Mesendoderm (in vitro differentiated cells): ENCODE results near the gene SIMC1.

Source experiments
- DNase-seq: peaks from one replicate; pipeline ENCODE4 v3.0.0; 2013
- H2AK5ac ChIP-seq: 2 replicates; pipeline ENCODE4 v1.6.1; 2013; ENCODE audit warnings: low read length, inconsistent platforms
- H2BK120ac ChIP-seq: 2 replicates; pipeline ENCODE4 v1.6.1; 2013; ENCODE audit warnings: low read depth, mild to moderate bottlenecking, low read length, moderate library complexity, mixed read lengths
- H2BK15ac ChIP-seq: replicated peaks from 2 replicates; pipeline ENCODE4 v1.6.1; 2013; ENCODE audit warnings: low read depth, mild to moderate bottlenecking, moderate library complexity
- H2BK5ac ChIP-seq: 2 replicates; pipeline ENCODE4 v1.6.1; 2013; ENCODE audit warnings: low read length, inconsistent platforms
- H3K18ac ChIP-seq: 2 replicates; pipeline ENCODE4 v1.6.1; 2013; ENCODE audit warnings: mild to moderate bottlenecking, low read length, mixed read lengths
- H3K23ac ChIP-seq: one replicate; pipeline ENCODE4 v1.6.1; 2013; ENCODE audit warnings: low read length
- H3K27ac ChIP-seq: 2 replicates; pipeline ENCODE4 v1.5.1; 2013; ENCODE audit warnings: low read depth, mild to moderate bottlenecking, inconsistent platforms, low read length, moderate library complexity
- H3K27me3 ChIP-seq: 2 replicates; pipeline ENCODE4 v1.6.1; 2013; ENCODE audit warnings: low read length, control low read depth, mild to moderate bottlenecking, inconsistent platforms; ENCODE audit not compliant: insufficient read depth, poor library complexity
- H3K36me3 ChIP-seq: 2 replicates; pipeline ENCODE4 v1.6.1; 2013; ENCODE audit warnings: low read length, inconsistent platforms; ENCODE audit not compliant: control insufficient read depth, insufficient read depth
- H3K4ac ChIP-seq: one replicate; pipeline ENCODE4 v1.6.1; 2013; ENCODE audit warnings: low read depth, mild to moderate bottlenecking, low read length, moderate library complexity
- H3K4me1 ChIP-seq: 2 replicates; pipeline ENCODE4 v1.6.1; 2013; ENCODE audit warnings: low read depth, low read length, inconsistent platforms; ENCODE audit not compliant: control insufficient read depth
- H3K4me2 ChIP-seq: 2 replicates; pipeline ENCODE4 v1.6.1; 2013; ENCODE audit warnings: low read length
- H3K4me3 ChIP-seq: 2 replicates; pipeline ENCODE4 v1.5.1; 2013; ENCODE audit warnings: mild to moderate bottlenecking, low read length
- H3K56ac ChIP-seq: one replicate; pipeline ENCODE4 v1.6.1; 2013; ENCODE audit warnings: low read length
- H3K79me1 ChIP-seq: 2 replicates; pipeline ENCODE4 v1.6.1; 2013; ENCODE audit warnings: low read length, inconsistent platforms
- H3K79me2 ChIP-seq: 2 replicates; pipeline ENCODE4 v1.6.1; 2013; ENCODE audit warnings: mild to moderate bottlenecking, low read length; ENCODE audit not compliant: control insufficient read depth, insufficient read depth
- H3K9ac ChIP-seq: 2 replicates; pipeline ENCODE4 v1.6.1; 2013; ENCODE audit warnings: low read length, inconsistent platforms
- H4K5ac ChIP-seq: one replicate; pipeline ENCODE4 v1.6.1; 2013; ENCODE audit warnings: low read length
- H4K8ac ChIP-seq: one replicate; pipeline ENCODE4 v1.6.1; 2013; ENCODE audit warnings: low read depth, mild to moderate bottlenecking, control low read depth, low read length, moderate library complexity
- WGBS: extraction: QIAGEN DNeasy Blood & Tissue Kit; methylation state at CpG from one replicate; pipeline ENCODE4 v1.1.7; 2013; ENCODE audit warnings: low lambda C conversion rate, missing lambda C conversion rate; ENCODE audit not compliant: insufficient coverage; ENCODE audit errors: extremely low coverage; 5-methylcytosine and 5-hydroxymethylcytosine counted together

The SIMC1 gene

GRCh38 chr5:176356179-176356566, 117.9 kb downstream of the SIMC1 start:
- no peak overlapping the region for H3K18ac ChIP-seq
- no peak overlapping the region for H2BK5ac ChIP-seq
- H3K79me2 ChIP-seq = peaks cover 35% of the 10 kb centered on the region
- no peak overlapping the region for H3K4ac ChIP-seq
- H3K4me2 ChIP-seq = no peak overlapping the region
- H3K36me3 ChIP-seq = peaks cover 19% of the 10 kb centered on the region
- H2BK120ac ChIP-seq = no peak overlapping the region
- no peak overlapping the region for H2BK15ac ChIP-seq
- DNase-seq = no peak
- no peak overlapping the region for H3K9ac ChIP-seq
- H3K56ac ChIP-seq = no peak overlapping the region
- H2AK5ac ChIP-seq = no peak overlapping the region
- H4K8ac ChIP-seq = no peak overlapping the region
- WGBS = no CpG with 5 or more reads among the region's 3 CpGs
- H3K4me3 ChIP-seq = no peak overlapping the region
- H3K27ac ChIP-seq = no peak overlapping the region
- H3K23ac ChIP-seq = no peak overlapping the region
- H3K4me1 ChIP-seq = no peaks in the 10 kb centered on the region
- H3K27me3 ChIP-seq = no peaks in the 10 kb centered on the region
- H3K79me1 ChIP-seq = peaks cover 39% of the 10 kb centered on the region
- no peak overlapping the region for H4K5ac ChIP-seq

GRCh38 chr5:176359658-176360057, 121.4 kb downstream of the SIMC1 start:
- H2BK120ac ChIP-seq = no peak overlapping the region
- no CpG with 5 or more reads among the region's 4 CpGs for WGBS
- no peak overlapping the region for H3K27ac ChIP-seq
- no peak overlapping the region for H3K18ac ChIP-seq
- H4K8ac ChIP-seq = no peak overlapping the region
- no peak for DNase-seq
- no peak overlapping the region for H3K9ac ChIP-seq
- no peaks in the 10 kb centered on the region for H3K27me3 ChIP-seq
- H3K36me3 ChIP-seq = peaks cover 6% of the 10 kb centered on the region
- H2BK5ac ChIP-seq = no peak overlapping the region
- no peak overlapping the region for H3K4me3 ChIP-seq
- H3K79me1 ChIP-seq = peaks cover 24% of the 10 kb centered on the region
- no peaks in the 10 kb centered on the region for H3K4me1 ChIP-seq
- H3K4ac ChIP-seq = no peak overlapping the region
- no peak overlapping the region for H3K23ac ChIP-seq
- H4K5ac ChIP-seq = no peak overlapping the region
- H2BK15ac ChIP-seq = no peak overlapping the region
- no peak overlapping the region for H2AK5ac ChIP-seq
- no peak overlapping the region for H3K56ac ChIP-seq
- H3K4me2 ChIP-seq = no peak overlapping the region
- H3K79me2 ChIP-seq = peaks cover 30% of the 10 kb centered on the region

- H3K27ac ChIP-seq = peak overlapping the region; percentile 17
- no CpG with 5 or more reads among the region's 27 CpGs for WGBS
- peak; percentile 50 for DNase-seq
Measured at GRCh38 chr5:176360894-176361436, 122.7 kb downstream of the SIMC1 start.

GRCh38 chr5:176361437-176362232, 123.4 kb downstream of the SIMC1 start, which contains the start of gene KIAA1191:
KIAA1191 (minus strand) TSS chr5:176361764; CDS start chr5:176359508, 2,256 bp downstream.
- H2BK15ac ChIP-seq = no peak within 1 kb of the TSS
- H2BK5ac ChIP-seq = peak within 1 kb of the TSS; percentile 62
- peak within 1 kb of the TSS; percentile 98 for H3K56ac ChIP-seq
- no peaks in the 10 kb centered on the region for H3K27me3 ChIP-seq
- peak within 1 kb of the TSS; percentile 17 for H3K27ac ChIP-seq
- H3K79me2 ChIP-seq = peaks cover 15% of the 10 kb centered on the region
- no peak within 1 kb of the TSS for H2AK5ac ChIP-seq
- H3K4me1 ChIP-seq = peaks cover 2% of the 10 kb centered on the region
- H3K4me3 ChIP-seq = peak within 1 kb of the TSS; percentile 99
- no CpG with 5 or more reads among the region's 56 CpGs for WGBS
- no peak within 1 kb of the TSS for H4K5ac ChIP-seq
- DNase-seq = peak; percentile 90
- H3K4ac ChIP-seq = peak within 1 kb of the TSS; percentile 60
- peak within 1 kb of the TSS; percentile 81 for H3K4me2 ChIP-seq
- H2BK120ac ChIP-seq = no peak within 1 kb of the TSS
- peak within 1 kb of the TSS; percentile 42 for H3K18ac ChIP-seq
- no peak within 1 kb of the TSS for H3K23ac ChIP-seq
- peak within 1 kb of the TSS; percentile 98 for H3K9ac ChIP-seq
- H3K36me3 ChIP-seq = peaks cover 2% of the 10 kb centered on the region
- peaks cover 11% of the 10 kb centered on the region for H3K79me1 ChIP-seq
- H4K8ac ChIP-seq = no peak within 1 kb of the TSS

More at GRCh38 chr5:176360894-176361436, 122.7 kb downstream of the SIMC1 start:
- no peak overlapping the region for H4K5ac ChIP-seq
- H3K36me3 ChIP-seq = peaks cover 3% of the 10 kb centered on the region
- H3K4me3 ChIP-seq = peak overlapping the region; percentile 99
- no peak overlapping the region for H2BK120ac ChIP-seq
- H3K23ac ChIP-seq = no peak overlapping the region
- no peaks in the 10 kb centered on the region for H3K27me3 ChIP-seq
- H2AK5ac ChIP-seq = no peak overlapping the region
- H3K79me1 ChIP-seq = peaks cover 15% of the 10 kb centered on the region
- peak overlapping the region; percentile 62 for H2BK5ac ChIP-seq
- H3K18ac ChIP-seq = peak overlapping the region; percentile 42
- no peak overlapping the region for H2BK15ac ChIP-seq
- H3K4ac ChIP-seq = peak overlapping the region; percentile 60
- peak overlapping the region; percentile 98 for H3K9ac ChIP-seq
- H3K56ac ChIP-seq = peak overlapping the region; percentile 98
- H3K4me2 ChIP-seq = peak overlapping the region; percentile 81
- no peaks in the 10 kb centered on the region for H3K4me1 ChIP-seq
- no peak overlapping the region for H4K8ac ChIP-seq
- peaks cover 20% of the 10 kb centered on the region for H3K79me2 ChIP-seq

- Histone ChIP-seq H3K4me1 (peaks cover 2% of the 10 kb centered on the region), H3K4me3 (peak overlapping the region; percentile 8), H2BK120ac (no peak overlapping the region), H3K23ac (no peak overlapping the region), H3K9ac (peak overlapping the region; percentile 49), H2BK15ac (no peak overlapping the region), H3K27me3 (no peaks in the 10 kb centered on the region), H3K4ac (no peak overlapping the region), H3K79me2 (peaks cover 15% of the 10 kb centered on the region), H4K5ac (no peak overlapping the region), H3K56ac (peak overlapping the region; percentile 57), H3K27ac (no peak overlapping the region), H4K8ac (no peak overlapping the region), H3K18ac (no peak overlapping the region), H3K79me1 (peaks cover 9% of the 10 kb centered on the region), H2AK5ac (no peak overlapping the region), H3K4me2 (peak overlapping the region; percentile 35), H2BK5ac (no peak overlapping the region), H3K36me3 (peaks cover 2% of the 10 kb centered on the region)
- DNase-seq = no peak
- no CpG with 5 or more reads among the region's 8 CpGs for WGBS
Measured at GRCh38 chr5:176362233-176362490, 123.9 kb downstream of the SIMC1 start.
